H9 (cell line): ENCODE results near the gene TGDS. TPM values are rescaled to one million over a fixed set of nuclear protein-coding genes. Genes with fewer than 3 reads are reported as not detected.
A peak's percentile ranks its signal among the peaks of the same experiment; 100 is the strongest.

Experiments
- DNase-seq: peaks from one replicate; pipeline ENCODE4 v3.0.0-alpha.2; 2017
- H2AFZ ChIP-seq: one replicate; pipeline ENCODE4 v1.6.1; 2013; ENCODE audit warnings: mild to moderate bottlenecking, low read length, control low read depth, moderate library complexity
- H2AK5ac ChIP-seq: 2 replicates; pipeline ENCODE4 v1.6.1; 2013; ENCODE audit warnings: low read length, control low read depth, mixed read lengths; ENCODE audit not compliant: insufficient read length
- H2BK120ac ChIP-seq: one replicate; pipeline ENCODE4 v1.6.1; 2013; ENCODE audit warnings: low read depth, mild to moderate bottlenecking, low read length, control low read depth, inconsistent platforms; ENCODE audit not compliant: poor library complexity, severe bottlenecking
- H2BK12ac ChIP-seq: 2 replicates; pipeline ENCODE4 v1.6.1; 2013; ENCODE audit warnings: low read length, control low read depth, mixed read lengths, low read depth; ENCODE audit not compliant: insufficient read length
- H2BK15ac ChIP-seq: 2 replicates; pipeline ENCODE4 v1.6.1; 2013; ENCODE audit warnings: low read depth, low read length, control low read depth
- H2BK20ac ChIP-seq: one replicate; pipeline ENCODE4 v1.6.1; 2013; ENCODE audit warnings: low read depth, mild to moderate bottlenecking, low read length, control low read depth, inconsistent platforms; ENCODE audit not compliant: poor library complexity, severe bottlenecking
- H2BK5ac ChIP-seq: 2 replicates; pipeline ENCODE4 v1.6.1; 2013; ENCODE audit warnings: low read length, control low read depth, mixed read lengths; ENCODE audit not compliant: insufficient read length
- H3K14ac ChIP-seq: 2 replicates; pipeline ENCODE4 v1.6.1; 2013; ENCODE audit warnings: low read length, control low read depth; ENCODE audit not compliant: insufficient read depth
- H3K18ac ChIP-seq: 2 replicates; pipeline ENCODE4 v1.6.1; 2013; ENCODE audit warnings: low read depth, mild to moderate bottlenecking, mixed read lengths, low read length, control low read depth; ENCODE audit not compliant: insufficient read length
- H3K23ac ChIP-seq: 2 replicates; pipeline ENCODE4 v1.6.1; 2013; ENCODE audit warnings: low read length, control low read depth, mixed read lengths, low read depth; ENCODE audit not compliant: insufficient read length
- H3K23me2 ChIP-seq: 2 replicates; pipeline ENCODE4 v1.6.1; 2013; ENCODE audit warnings: low read depth, mild to moderate bottlenecking, mixed read lengths, low read length, control low read depth; ENCODE audit not compliant: insufficient read length, poor library complexity, severe bottlenecking
- H3K27ac ChIP-seq: 2 replicates; pipeline ENCODE4 v1.5.1; 2013; ENCODE audit warnings: low read length, control low read depth, mixed read lengths, low read depth; ENCODE audit not compliant: insufficient read length
- H3K27me3 ChIP-seq: 2 replicates; pipeline ENCODE4 v1.6.1; 2013; ENCODE audit warnings: low read length, control low read depth, inconsistent platforms; ENCODE audit not compliant: insufficient read depth
- H3K4ac ChIP-seq: 2 replicates; pipeline ENCODE4 v1.6.1; 2013; ENCODE audit warnings: low read depth, mild to moderate bottlenecking, control low read depth, inconsistent platforms, low read length, moderate library complexity
- H3K4me1 ChIP-seq: 2 replicates; pipeline ENCODE4 v1.6.1; 2013; ENCODE audit warnings: low read length, control low read depth, inconsistent platforms; ENCODE audit not compliant: insufficient read depth
- H3K4me2 ChIP-seq: 2 replicates; pipeline ENCODE4 v1.6.1; 2013; ENCODE audit warnings: low read length, control low read depth, mixed read lengths; ENCODE audit not compliant: insufficient read length, insufficient read depth
- H3K56ac ChIP-seq: 2 replicates; pipeline ENCODE4 v1.6.1; 2013; ENCODE audit warnings: low read depth, mild to moderate bottlenecking, mixed read lengths, low read length, control low read depth; ENCODE audit not compliant: insufficient read length
- H3K79me1 ChIP-seq: 2 replicates; pipeline ENCODE4 v1.6.1; 2013; ENCODE audit warnings: low read depth, mild to moderate bottlenecking, moderate library complexity, low read length, control low read depth, inconsistent platforms; ENCODE audit not compliant: insufficient read depth, poor library complexity, severe bottlenecking
- H3K79me2 ChIP-seq: 2 replicates; pipeline ENCODE4 v1.6.1; 2013; ENCODE audit warnings: low read length, control low read depth, inconsistent platforms; ENCODE audit not compliant: insufficient read depth
- H3K9ac ChIP-seq: 2 replicates; pipeline ENCODE4 v1.6.1; 2013; ENCODE audit warnings: low read length, control low read depth, mixed read lengths; ENCODE audit not compliant: insufficient read length; ENCODE audit errors: extremely low read depth
- H3K9me3 ChIP-seq: one replicate; pipeline ENCODE4 v1.6.1; 2013; ENCODE audit warnings: low read depth, low read length, inconsistent platforms; ENCODE audit not compliant: control insufficient read depth
- H3T11ph ChIP-seq: one replicate; pipeline ENCODE4 v1.6.1; 2013; ENCODE audit warnings: mild to moderate bottlenecking, low read length, control low read depth, inconsistent platforms
- H4K20me1 ChIP-seq: one replicate; pipeline ENCODE4 v1.6.1; 2013; ENCODE audit not compliant: control insufficient read depth, insufficient read length, insufficient read depth
- H4K5ac ChIP-seq: 2 replicates; pipeline ENCODE4 v1.6.1; 2013; ENCODE audit warnings: low read depth, mild to moderate bottlenecking, mixed read lengths, low read length, control low read depth; ENCODE audit not compliant: insufficient read length
- H4K8ac ChIP-seq: replicated peaks from 2 replicates; pipeline ENCODE4 v1.6.1; 2013; ENCODE audit warnings: low read length, control low read depth, mixed read lengths, low read depth; ENCODE audit not compliant: insufficient read length
- H4K91ac ChIP-seq: 2 replicates; pipeline ENCODE4 v1.6.1; 2013; ENCODE audit warnings: low read depth, mild to moderate bottlenecking, moderate library complexity, mixed read lengths, low read length, control low read depth; ENCODE audit not compliant: insufficient read length
- H3K27ac Mint-ChIP-seq, 3 experiments: 2 replicates in 2 of 3; 3 replicates in 1 of 3; pipeline ENCODE4 v1.8.0; 2020 to 2021; ENCODE audit warnings: mixed read lengths in 3 of 3, mild to moderate bottlenecking in 1 of 3, moderate library complexity in 1 of 3
- H3K27me3 Mint-ChIP-seq: 2 replicates; pipeline ENCODE4 v1.8.0; 2021; ENCODE audit warnings: low read depth, mild to moderate bottlenecking, moderate library complexity, mixed read lengths
- H3K36me3 Mint-ChIP-seq, 3 experiments: 2 replicates in 2 of 3; 3 replicates in 1 of 3; pipeline ENCODE4 v1.8.0; 2020 to 2021; ENCODE audit warnings: low read depth in 3 of 3, mixed read lengths in 3 of 3; ENCODE audit not compliant: insufficient read depth in 1 of 3
- H3K4me1 Mint-ChIP-seq, 2 experiments: 2 replicates each; pipeline ENCODE4 v1.8.0; 2020; ENCODE audit warnings: mixed read lengths in 2 of 2
- H3K4me3 Mint-ChIP-seq, 2 experiments: 2 replicates in 1 of 2; 3 replicates in 1 of 2; pipeline ENCODE4 v1.8.0; 2020 to 2021; ENCODE audit warnings: mild to moderate bottlenecking in 2 of 2, mixed read lengths in 2 of 2, moderate library complexity in 1 of 2
- H3K9me3 Mint-ChIP-seq, 2 experiments: 2 replicates in 1 of 2; 3 replicates in 1 of 2; pipeline ENCODE4 v1.8.0; 2020; ENCODE audit warnings: mild to moderate bottlenecking in 2 of 2, mixed read lengths in 2 of 2, moderate library complexity in 1 of 2
- WGBS: extraction: QIAGEN DNeasy Blood & Tissue Kit; methylation state at CpG from one replicate; pipeline ENCODE4 v1.1.7; 2013; ENCODE audit warnings: missing lambda C conversion rate, low lambda C conversion rate, mixed read lengths; ENCODE audit not compliant: insufficient read length; ENCODE audit errors: extremely low coverage; 5-methylcytosine and 5-hydroxymethylcytosine counted together
- total RNA-seq: library from RNA; stranded (reverse); gene quantifications from 2 replicates; pipeline ENCODE4 v1.2.1, GENCODE V29; 2021
- TF ChIP-seq, protein P1 (sequence below): fragments of 200-600 bp; sonication (generic); conservative IDR thresholded peaks from 3 replicates; pipeline ENCODE4 v1.8.0; 2021; ENCODE audit warnings: antibody characterized with exemption, mild to moderate bottlenecking

The TGDS gene
- total RNA-seq, 1 experiment from 2014 or later, result 13.9 TPM

DNA sequence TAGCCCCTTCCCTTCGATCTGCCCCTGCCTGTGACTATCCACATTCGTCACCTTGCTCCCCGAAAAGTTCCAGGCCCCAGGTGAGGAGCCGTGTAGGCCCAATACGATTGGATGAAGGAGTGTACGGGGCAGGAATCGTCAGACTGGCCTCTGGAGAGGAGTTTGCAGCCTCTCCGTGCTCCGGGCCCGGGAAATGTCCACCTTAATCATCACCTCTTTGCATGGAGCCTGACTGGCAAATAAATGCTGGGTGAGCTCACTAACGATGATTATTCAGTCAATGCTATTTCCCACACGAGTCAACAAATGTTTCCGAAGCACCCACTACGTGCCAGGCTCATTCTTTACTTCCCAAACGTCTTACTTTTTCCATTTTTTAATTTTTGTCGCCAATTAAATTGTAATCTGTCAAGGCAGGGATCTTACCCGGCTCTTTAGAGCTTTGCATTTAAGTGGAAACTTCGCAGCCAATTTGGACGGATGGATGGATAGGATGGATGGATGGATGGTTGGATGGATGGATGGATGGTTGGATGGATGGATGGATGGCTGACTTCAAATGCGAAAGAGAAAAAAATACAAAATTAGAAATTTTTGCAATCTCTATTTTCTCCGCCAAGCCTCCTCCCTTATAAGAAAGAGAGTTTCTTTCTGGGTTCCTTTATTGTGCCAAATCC, 45.8 kb downstream of the TGDS start:
- no peaks in the 10 kb centered on the region for H4K20me1 ChIP-seq
- DNase-seq, result no peak
- H3K4me2 ChIP-seq, result peak overlapping the region; percentile 85
- no peaks in the 10 kb centered on the region for H3K9me3 ChIP-seq
- peak overlapping the region; percentile 76 for H2AFZ ChIP-seq
- H2BK20ac ChIP-seq, result no peak overlapping the region
- H3K14ac ChIP-seq, result peak overlapping the region; percentile 94
- no peaks in the 10 kb centered on the region for H3K79me1 ChIP-seq
- H4K91ac ChIP-seq, result no peak overlapping the region
- TF ChIP-seq, protein P1, sequence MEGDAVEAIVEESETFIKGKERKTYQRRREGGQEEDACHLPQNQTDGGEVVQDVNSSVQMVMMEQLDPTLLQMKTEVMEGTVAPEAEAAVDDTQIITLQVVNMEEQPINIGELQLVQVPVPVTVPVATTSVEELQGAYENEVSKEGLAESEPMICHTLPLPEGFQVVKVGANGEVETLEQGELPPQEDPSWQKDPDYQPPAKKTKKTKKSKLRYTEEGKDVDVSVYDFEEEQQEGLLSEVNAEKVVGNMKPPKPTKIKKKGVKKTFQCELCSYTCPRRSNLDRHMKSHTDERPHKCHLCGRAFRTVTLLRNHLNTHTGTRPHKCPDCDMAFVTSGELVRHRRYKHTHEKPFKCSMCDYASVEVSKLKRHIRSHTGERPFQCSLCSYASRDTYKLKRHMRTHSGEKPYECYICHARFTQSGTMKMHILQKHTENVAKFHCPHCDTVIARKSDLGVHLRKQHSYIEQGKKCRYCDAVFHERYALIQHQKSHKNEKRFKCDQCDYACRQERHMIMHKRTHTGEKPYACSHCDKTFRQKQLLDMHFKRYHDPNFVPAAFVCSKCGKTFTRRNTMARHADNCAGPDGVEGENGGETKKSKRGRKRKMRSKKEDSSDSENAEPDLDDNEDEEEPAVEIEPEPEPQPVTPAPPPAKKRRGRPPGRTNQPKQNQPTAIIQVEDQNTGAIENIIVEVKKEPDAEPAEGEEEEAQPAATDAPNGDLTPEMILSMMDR, result no peak
- H3K4ac ChIP-seq, result no peak overlapping the region
- H3K23ac ChIP-seq, result no peak overlapping the region
- no peak overlapping the region for H3T11ph ChIP-seq
- Mint-ChIP-seq H3K36me3 (peaks cover 0 to 4% (median 3%) of the 10 kb centered on the region in 3 experiments; a peak in 3 of 7 replicates), H3K9me3 (peaks cover 2 to 7% of the 10 kb centered on the region in 2 experiments; a peak in 2 of 5 replicates), H3K27me3 (peaks cover 7% of the 10 kb centered on the region), H3K4me1 (peaks cover 26 to 33% of the 10 kb centered on the region in 2 experiments), H3K27ac (peak overlapping the region; percentile 87 to 96 (median 91)), H3K4me3 (peak overlapping the region; percentile 87 to 89)
- H3K18ac ChIP-seq, result peak overlapping the region; percentile 87
- no peak overlapping the region for H2BK15ac ChIP-seq
- no peak overlapping the region for H2AK5ac ChIP-seq
- WGBS, result no CpG with 5 or more reads among the region's 21 CpGs
- H3K27me3 ChIP-seq, result no peaks in the 10 kb centered on the region
- H3K27ac ChIP-seq, result no peak overlapping the region
- H2BK5ac ChIP-seq, result no peak overlapping the region
- H4K8ac ChIP-seq, result no peak overlapping the region
- peaks cover 6% of the 10 kb centered on the region for H3K23me2 ChIP-seq
- peak overlapping the region; percentile 78 for H3K9ac ChIP-seq
- H2BK12ac ChIP-seq, result peak overlapping the region; percentile 27
- peaks cover 4% of the 10 kb centered on the region; the same call in 1 of the 2 replicates for H3K4me1 ChIP-seq
- no peak overlapping the region for H3K56ac ChIP-seq
- no peaks in the 10 kb centered on the region for H3K79me2 ChIP-seq
- H2BK120ac ChIP-seq, result no peak overlapping the region
- peak overlapping the region; percentile 15 for H4K5ac ChIP-seq
